PC-3 (cell line): Measurements from ENCODE around the gene AP4E1. TPM values are rescaled to one million over a fixed set of nuclear protein-coding genes. Genes with fewer than 3 reads are reported as not detected.

Experiments used
- ATAC-seq: fragments of 200-7000 bp; cut with Tn5 transposase; 2 replicates; pipeline ENCODE4 v1.9.1; 2020; ENCODE audit warnings: mild to moderate bottlenecking, moderate library complexity
- BruUV-seq: library from RNA; stranded (reverse); fragments of 400-500 nt; replicated peaks from 2 replicates; lab custom pipeline; 2021; lab: Mats Ljungman, UMichigan
- CTCF ChIA-PET: fragments of 300-600 bp; sonication (Branson Sonifier 250); formaldehyde crosslinking; loops from one replicate; lab custom pipeline; 2022; ENCODE audit warnings: antibody characterized with exemption; lab: Charles Lee
- POLR2A ChIA-PET: fragments of 300-600 bp; sonication (Branson Sonifier 250); formaldehyde crosslinking; loops from one replicate; lab custom pipeline; 2022; ENCODE audit warnings: antibody characterized with exemption; ENCODE audit not compliant: unreplicated experiment; lab: Charles Lee
- DNase-seq: peaks from one replicate; pipeline ENCODE4 v3.0.0-alpha.2; 2015
- H2AFZ ChIP-seq: fragments of 300-600 bp; sonication (generic); 2 replicates; pipeline ENCODE4 v1.6.0; 2016; ENCODE audit warnings: antibody characterized with exemption, low read length
- H3F3A ChIP-seq: fragments of 300-600 bp; sonication (generic); one replicate; pipeline ENCODE4 v1.6.0; 2017; ENCODE audit warnings: antibody characterized with exemption, low read length, control low read depth, mild to moderate bottlenecking; ENCODE audit not compliant: unreplicated experiment
- H3K27ac ChIP-seq: fragments of 300-600 bp; sonication (generic); 2 replicates; pipeline ENCODE4 v1.5.1; 2016; ENCODE audit warnings: mild to moderate bottlenecking, low read length
- H3K27me3 ChIP-seq: fragments of 300-600 bp; sonication (generic); 2 replicates; pipeline ENCODE4 v1.6.1; 2016; ENCODE audit warnings: low read length, mixed read lengths
- H3K36me3 ChIP-seq: fragments of 300-600 bp; sonication (generic); 2 replicates; pipeline ENCODE4 v1.6.1; 2016; ENCODE audit warnings: low read depth, mixed run types, low read length, mixed read lengths
- H3K4me1 ChIP-seq: fragments of 300-600 bp; sonication (generic); 2 replicates; pipeline ENCODE4 v1.5.1; 2016; ENCODE audit warnings: low read length; ENCODE audit not compliant: insufficient read depth
- H3K4me2 ChIP-seq: fragments of 300-600 bp; sonication (generic); 2 replicates; pipeline ENCODE4 v1.6.0; 2016; ENCODE audit warnings: low read length
- H3K4me3 ChIP-seq: fragments of 300-600 bp; sonication (generic); 2 replicates; pipeline ENCODE4 v1.5.1; 2016; ENCODE audit warnings: mild to moderate bottlenecking, low read length, mixed read lengths
- H3K79me2 ChIP-seq: fragments of 300-600 bp; sonication (generic); 2 replicates; pipeline ENCODE4 v1.6.1; 2017; ENCODE audit warnings: low read length, mixed read lengths
- H3K9ac ChIP-seq: fragments of 300-600 bp; sonication (generic); 2 replicates; pipeline ENCODE4 v1.6.0; 2016; ENCODE audit warnings: mild to moderate bottlenecking, low read length
- H3K9me2 ChIP-seq: fragments of 300-600 bp; sonication (generic); replicated peaks from 2 replicates; pipeline ENCODE4 v1.6.1; 2016; ENCODE audit warnings: mixed run types, low read length, mixed read lengths
- H3K9me3 ChIP-seq: fragments of 300-600 bp; sonication (generic); 2 replicates; pipeline ENCODE4 v1.6.1; 2016; ENCODE audit warnings: low read length, mixed read lengths
- H4K20me1 ChIP-seq: fragments of 300-600 bp; sonication (generic); 2 replicates; pipeline ENCODE4 v1.6.1; 2016; ENCODE audit warnings: low read length, mixed read lengths
- EZH2 ChIP-seq: fragments of 300-600 bp; sonication (generic); IDR thresholded peaks from one replicate; pipeline ENCODE4 v1.6.1; 2017; ENCODE audit warnings: antibody characterized with exemption, mild to moderate bottlenecking, low read length; ENCODE audit not compliant: unreplicated experiment
- EZH2phosphoT487 ChIP-seq: fragments of 300-600 bp; sonication (generic); IDR thresholded peaks from 2 replicates; pipeline ENCODE4 v1.6.1; 2018; ENCODE audit warnings: mild to moderate bottlenecking, antibody characterized with exemption, low read length, borderline replicate concordance
- intact Hi-C: fragments of 100-400 bp; cut with micrococcal nuclease; formaldehyde crosslinking; loops from 2 replicates; pipeline ENCODE4 v1.9.0; 2023
- total RNA-seq: library from RNA; depleted of rRNA; stranded (reverse); fragments of >200 nt; gene quantifications from 2 replicates; pipeline ENCODE4 v1.2.3, GENCODE V29; 2014
- TF ChIP-seq, protein P1 (sequence below): fragments of 300-600 bp; sonication (generic); conservative IDR thresholded peaks from 2 replicates; pipeline ENCODE4 v1.5.1; 2017; ENCODE audit warnings: antibody characterized with exemption, low read depth, mild to moderate bottlenecking, low read length

AP4E1 gene
- total RNA-seq, 1 experiment from 2014 or later, result 6.0 TPM

DNA sequence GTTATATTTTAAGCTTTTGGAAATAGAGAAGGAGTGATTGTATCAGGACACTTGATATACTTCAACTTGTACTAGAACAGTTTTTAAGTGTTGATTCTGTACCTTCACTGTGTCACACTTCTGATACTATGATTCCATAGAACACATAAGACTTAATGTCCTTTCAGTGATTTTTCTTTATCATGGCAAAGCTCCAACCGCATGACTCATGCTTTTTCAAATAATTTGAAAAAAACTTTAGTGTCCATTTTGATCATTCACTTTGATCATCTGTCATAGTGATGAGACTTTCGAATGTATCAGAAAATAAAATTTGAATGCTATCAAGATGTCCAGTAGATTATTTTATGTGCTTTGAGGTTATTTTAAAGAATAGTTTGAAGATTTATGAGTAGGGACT is 32.0 kb downstream of the AP4E1 start:
- no peaks in the 10 kb centered on the region for H3F3A ChIP-seq
- H3K27ac ChIP-seq, result no peak overlapping the region
- no peaks in the 10 kb centered on the region for H3K79me2 ChIP-seq
- H3K9me2 ChIP-seq, result no peaks in the 10 kb centered on the region
- H3K4me3 ChIP-seq, result no peak overlapping the region
- H3K9me3 ChIP-seq, result no peaks in the 10 kb centered on the region
- DNase-seq (peak; percentile 58), ATAC-seq (no peak)
- peaks cover 2% of the 10 kb centered on the region; the same call in 1 of the 2 replicates for H3K36me3 ChIP-seq
- peaks cover 13% of the 10 kb centered on the region for H3K4me1 ChIP-seq
- H3K4me2 ChIP-seq, result no peak overlapping the region
- intact Hi-C loops, result no loop called here
- no peak overlapping the region for H3K9ac ChIP-seq
- H4K20me1 ChIP-seq, result no peaks in the 10 kb centered on the region
- CTCF ChIA-PET, result no interaction called here
- no TSS peak for BruUV-seq
- H2AFZ ChIP-seq, result no peak overlapping the region
- TF ChIP-seq, protein P1, sequence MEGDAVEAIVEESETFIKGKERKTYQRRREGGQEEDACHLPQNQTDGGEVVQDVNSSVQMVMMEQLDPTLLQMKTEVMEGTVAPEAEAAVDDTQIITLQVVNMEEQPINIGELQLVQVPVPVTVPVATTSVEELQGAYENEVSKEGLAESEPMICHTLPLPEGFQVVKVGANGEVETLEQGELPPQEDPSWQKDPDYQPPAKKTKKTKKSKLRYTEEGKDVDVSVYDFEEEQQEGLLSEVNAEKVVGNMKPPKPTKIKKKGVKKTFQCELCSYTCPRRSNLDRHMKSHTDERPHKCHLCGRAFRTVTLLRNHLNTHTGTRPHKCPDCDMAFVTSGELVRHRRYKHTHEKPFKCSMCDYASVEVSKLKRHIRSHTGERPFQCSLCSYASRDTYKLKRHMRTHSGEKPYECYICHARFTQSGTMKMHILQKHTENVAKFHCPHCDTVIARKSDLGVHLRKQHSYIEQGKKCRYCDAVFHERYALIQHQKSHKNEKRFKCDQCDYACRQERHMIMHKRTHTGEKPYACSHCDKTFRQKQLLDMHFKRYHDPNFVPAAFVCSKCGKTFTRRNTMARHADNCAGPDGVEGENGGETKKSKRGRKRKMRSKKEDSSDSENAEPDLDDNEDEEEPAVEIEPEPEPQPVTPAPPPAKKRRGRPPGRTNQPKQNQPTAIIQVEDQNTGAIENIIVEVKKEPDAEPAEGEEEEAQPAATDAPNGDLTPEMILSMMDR, result no peak
- no peak for TF ChIP-seq EZH2
- TF ChIP-seq EZH2phosphoT487, result no peak
- POLR2A ChIA-PET, result no interaction called here
- no peaks in the 10 kb centered on the region for H3K27me3 ChIP-seq

GRCh38 chr15:50943638-50944037 is 35.2 kb downstream of the AP4E1 start:
- Histone ChIP-seq H3K4me3 (no peak overlapping the region), H3K9ac (no peak overlapping the region), H3K4me2 (no peak overlapping the region), H3K79me2 (no peaks in the 10 kb centered on the region), H3F3A (no peaks in the 10 kb centered on the region), H3K27ac (no peak overlapping the region), H3K27me3 (no peaks in the 10 kb centered on the region), H3K9me2 (no peaks in the 10 kb centered on the region), H3K9me3 (no peaks in the 10 kb centered on the region), H3K4me1 (peaks cover 13% of the 10 kb centered on the region), H3K36me3 (no peaks in the 10 kb centered on the region; the same call in 1 of the 2 replicates), H4K20me1 (no peaks in the 10 kb centered on the region), H2AFZ (no peak overlapping the region)
- no peak for ATAC-seq
- no peak for DNase-seq
- TF ChIP-seq, protein P1, result no peak
- TF ChIP-seq EZH2phosphoT487 (no peak), EZH2 (no peak)
- BruUV-seq, result no TSS peak
- CTCF ChIA-PET, result no interaction called here
- POLR2A ChIA-PET, result no interaction called here
- intact Hi-C loops, result no loop called here

DNA sequence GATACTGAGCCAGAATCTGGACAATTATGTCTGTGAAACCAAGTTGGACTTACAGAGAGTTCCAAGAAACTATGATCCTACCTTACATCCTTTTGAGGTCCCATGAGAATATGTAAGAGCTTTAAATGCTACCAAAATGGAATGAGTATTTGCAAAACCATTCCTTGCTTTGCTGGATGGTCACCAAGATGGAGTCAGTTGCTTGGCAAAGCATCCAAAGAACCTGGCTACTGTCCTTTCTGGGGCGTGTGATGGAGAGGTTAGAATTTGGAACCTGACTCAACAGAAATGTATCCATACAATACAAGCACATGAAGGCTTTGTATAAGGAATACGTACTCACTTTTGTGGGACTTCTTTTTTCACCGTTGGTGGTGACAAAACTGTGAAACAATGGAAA is 36.2 kb downstream of the AP4E1 start:
- ATAC-seq (no peak), DNase-seq (no peak)
- POLR2A ChIA-PET, result interaction anchor here (0.5 kb wide), 1 partner anchor 34 kb away, joined by 3 read pairs; no protein-coding TSS in a partner anchor
- Histone ChIP-seq H3K4me1 (peaks cover 9% of the 10 kb centered on the region), H3K27me3 (no peaks in the 10 kb centered on the region), H2AFZ (no peak overlapping the region), H3K36me3 (no peaks in the 10 kb centered on the region; the same call in 1 of the 2 replicates), H3K9ac (no peak overlapping the region), H3K79me2 (no peaks in the 10 kb centered on the region), H3F3A (no peaks in the 10 kb centered on the region), H3K4me3 (no peak overlapping the region), H4K20me1 (no peaks in the 10 kb centered on the region), H3K9me2 (no peaks in the 10 kb centered on the region), H3K4me2 (no peak overlapping the region), H3K27ac (no peak overlapping the region), H3K9me3 (no peaks in the 10 kb centered on the region)
- TF ChIP-seq, protein P1, result no peak
- TF ChIP-seq EZH2phosphoT487, result no peak
- TF ChIP-seq EZH2, result no peak
- CTCF ChIA-PET, result no interaction called here
- intact Hi-C loops, result no loop called here
- BruUV-seq, result no TSS peak
